Measurements from ENCODE around the gene TM4SF1.
"Not testable (repeated sequence)": the region's sequence is repeated elsewhere in the genome, so short reads cannot be mapped to it uniquely, and the experiment has no call there.

The TM4SF1 gene

GRCh38 chr3:149388001-149388440 lies 10.6 kb upstream of the TM4SF1 start:
- TF ChIP-seq POLR2A (IDR thresholded peaks at IDR 0.05; ENCODE audit: low read depth, low read length): no peak
- FAIRE-seq: no peak
- no peak for DNase-seq (ENCODE audit: insufficient read length, low spot score)

- no peak for TF ChIP-seq POLR2A (IDR thresholded peaks at IDR 0.05; ENCODE audit: low read depth, low read length)
- DNase-seq (ENCODE audit: insufficient read length, low spot score) (no peak), FAIRE-seq (no peak)
Measured at GRCh38 chr3:149386299-149386606, 8.8 kb upstream of the TM4SF1 start.

- FAIRE-seq (no peak), DNase-seq (ENCODE audit: insufficient read length, low spot score) (no peak)
- no peak for TF ChIP-seq POLR2A (IDR thresholded peaks at IDR 0.05; ENCODE audit: low read depth, low read length)
Measured at GRCh38 chr3:149385617-149386298, 8.3 kb upstream of the TM4SF1 start.

GRCh38 chr3:149384911-149385321 lies 7.5 kb upstream of the TM4SF1 start:
- no peak for TF ChIP-seq POLR2A (IDR thresholded peaks at IDR 0.05; ENCODE audit: low read depth, low read length)
- DNase-seq (ENCODE audit: insufficient read length, low spot score) (no peak), FAIRE-seq (peak; percentile 83)

- DNase-seq (ENCODE audit: insufficient read length, low spot score) (no peak), FAIRE-seq (no peak)
- TF ChIP-seq POLR2A (IDR thresholded peaks at IDR 0.05; ENCODE audit: low read depth, low read length): no peak
Measured at GRCh38 chr3:149384167-149384566, 6.7 kb upstream of the TM4SF1 start.

- no peak for DNase-seq (ENCODE audit: insufficient read length, low spot score)
- TF ChIP-seq POLR2A (IDR thresholded peaks at IDR 0.05; ENCODE audit: low read depth, low read length): no peak
- no peak for FAIRE-seq
Measured at GRCh38 chr3:149383703-149384102, 6.3 kb upstream of the TM4SF1 start.

- no peak for TF ChIP-seq POLR2A (IDR thresholded peaks at IDR 0.05; ENCODE audit: low read depth, low read length)
- DNase-seq (ENCODE audit: insufficient read length, low spot score) (no peak), FAIRE-seq (no peak)
Measured at GRCh38 chr3:149382518-149382917, 5.1 kb upstream of the TM4SF1 start.

GRCh38 chr3:149382101-149382467 lies 4.6 kb upstream of the TM4SF1 start:
- TF ChIP-seq POLR2A (IDR thresholded peaks at IDR 0.05; ENCODE audit: low read depth, low read length): no peak
- no peak for FAIRE-seq

GRCh38 chr3:149381173-149382100 lies 4.0 kb upstream of the TM4SF1 start:
- no peak for TF ChIP-seq POLR2A (IDR thresholded peaks at IDR 0.05; ENCODE audit: low read depth, low read length)
- DNase-seq (ENCODE audit: insufficient read length, low spot score) (no peak), FAIRE-seq (no peak)

More at GRCh38 chr3:149382101-149382467, 4.6 kb upstream of the TM4SF1 start:
- DNase-seq (ENCODE audit: insufficient read length, low spot score): peak; percentile 55

- FAIRE-seq; DNase-seq (ENCODE audit: insufficient read length, low spot score): not testable (repeated sequence)
Measured at GRCh38 chr3:149380220-149380619, 2.8 kb upstream of the TM4SF1 start.

GRCh38 chr3:149378478-149379309 lies 1.2 kb upstream of the TM4SF1 start:
- DNase-seq (ENCODE audit: insufficient read length, low spot score): no peak
- TF ChIP-seq POLR2A (IDR thresholded peaks at IDR 0.05; ENCODE audit: low read depth, low read length): no peak
- FAIRE-seq: no peak

GRCh38 chr3:149376718-149377407 lies 586 bp downstream of the TM4SF1 start:
- DNase-seq (ENCODE audit: insufficient read length, low spot score): no peak

GRCh38 chr3:149375501-149376196 lies 1.8 kb downstream of the TM4SF1 start:
- no peak for TF ChIP-seq POLR2A (IDR thresholded peaks at IDR 0.05; ENCODE audit: low read depth, low read length)
- DNase-seq (ENCODE audit: insufficient read length, low spot score) (no peak), FAIRE-seq (no peak)

More at GRCh38 chr3:149376718-149377407, 586 bp downstream of the TM4SF1 start:
- no peak for FAIRE-seq
- TF ChIP-seq POLR2A (IDR thresholded peaks at IDR 0.05; ENCODE audit: low read depth, low read length): no peak

Measured in H54 (cell line).